GM23338 (cell line): ENCODE measurements around the gene ATXN7L3. TPM values are rescaled to one million over a fixed set of nuclear protein-coding genes. Genes with fewer than 3 reads are reported as not detected.

Experiments used
- ATAC-seq: fragments of 200-7000 bp; cut with Tn5 transposase; 3 replicates; pipeline ENCODE4 v1.9.1; 2020
- DNase-seq: peaks from one replicate; pipeline ENCODE4 v3.0.0-alpha.2; 2015; ENCODE audit warnings: low spot score
- H2AFZ ChIP-seq: fragments of 200-600 bp; sonication (generic); 2 replicates; pipeline ENCODE4 v1.8.0; 2016; ENCODE audit warnings: antibody characterized with exemption, mild to moderate bottlenecking, moderate library complexity
- H3F3A ChIP-seq: fragments of 200-600 bp; sonication (generic); replicated peaks from 2 replicates; pipeline ENCODE4 v1.8.0; 2017; ENCODE audit warnings: antibody characterized with exemption, mixed run types, low read depth
- H3K27ac ChIP-seq: fragments of 200-600 bp; sonication (generic); 2 replicates; pipeline ENCODE4 v1.6.1; 2016; ENCODE audit warnings: low read depth
- H3K27me3 ChIP-seq: fragments of 200-600 bp; sonication (generic); 2 replicates; pipeline ENCODE4 v1.8.0; 2016; ENCODE audit warnings: mild to moderate bottlenecking, mixed run types, moderate library complexity; ENCODE audit not compliant: insufficient read depth
- H3K36me3 ChIP-seq: fragments of 200-600 bp; sonication (generic); 2 replicates; pipeline ENCODE4 v1.8.0; 2016; ENCODE audit warnings: mild to moderate bottlenecking; ENCODE audit not compliant: insufficient read depth
- H3K4me1 ChIP-seq: fragments of 200-600 bp; sonication (generic); 2 replicates; pipeline ENCODE4 v1.8.0; 2016; ENCODE audit warnings: mild to moderate bottlenecking, moderate library complexity; ENCODE audit not compliant: insufficient read depth
- H3K4me2 ChIP-seq: fragments of 200-600 bp; sonication (generic); 2 replicates; pipeline ENCODE4 v1.7.1; 2017; ENCODE audit warnings: mixed run types
- H3K4me3 ChIP-seq: fragments of 200-600 bp; sonication (generic); 2 replicates; pipeline ENCODE4 v1.6.1; 2016; ENCODE audit warnings: mixed run types
- H3K79me2 ChIP-seq: fragments of 200-600 bp; sonication (generic); replicated peaks from 2 replicates; pipeline ENCODE4 v1.8.0; 2017; ENCODE audit warnings: mild to moderate bottlenecking; ENCODE audit not compliant: insufficient read depth
- H3K9me2 ChIP-seq: fragments of 200-600 bp; sonication (generic); 2 replicates; pipeline ENCODE4 v1.8.0; 2017; ENCODE audit not compliant: insufficient read depth
- H4K20me1 ChIP-seq: fragments of 200-600 bp; sonication (generic); replicated peaks from 2 replicates; pipeline ENCODE4 v1.8.0; 2017; ENCODE audit warnings: mild to moderate bottlenecking; ENCODE audit not compliant: insufficient read depth
- H3K27ac Mint-ChIP-seq: 2 replicates; pipeline ENCODE4 v1.8.0; 2020; ENCODE audit warnings: inconsistent platforms, mild to moderate bottlenecking, moderate library complexity, mixed read lengths
- H3K27me3 Mint-ChIP-seq: 3 replicates; pipeline ENCODE4 v1.8.0; 2022; ENCODE audit warnings: low read depth, mild to moderate bottlenecking, moderate library complexity, mixed read lengths, inconsistent platforms; ENCODE audit not compliant: insufficient read depth, poor library complexity
- H3K36me3 Mint-ChIP-seq: 3 replicates; pipeline ENCODE4 v1.8.0; 2021; ENCODE audit warnings: low read depth, mild to moderate bottlenecking, inconsistent platforms, moderate library complexity, mixed read lengths
- H3K4me1 Mint-ChIP-seq: 3 replicates; pipeline ENCODE4 v1.8.0; 2020; ENCODE audit warnings: mild to moderate bottlenecking, inconsistent platforms, mixed read lengths
- H3K4me3 Mint-ChIP-seq: 3 replicates; pipeline ENCODE4 v1.8.0; 2021; ENCODE audit warnings: moderate library complexity, mild to moderate bottlenecking, inconsistent platforms, mixed read lengths
- H3K9me3 Mint-ChIP-seq: 3 replicates; pipeline ENCODE4 v1.8.0; 2020; ENCODE audit warnings: moderate library complexity, mild to moderate bottlenecking, inconsistent platforms, mixed read lengths
- EZH2 ChIP-seq: fragments of 200-600 bp; sonication (generic); IDR thresholded peaks from one replicate; pipeline ENCODE4 v1.8.0; 2017; ENCODE audit warnings: antibody characterized with exemption, mild to moderate bottlenecking, low read depth; ENCODE audit not compliant: unreplicated experiment
- JUNB ChIP-seq: IDR thresholded peaks from one replicate; pipeline ENCODE4 v1.6.1; 2016; ENCODE audit warnings: antibody characterized with exemption; ENCODE audit not compliant: unreplicated experiment
- POLR2AphosphoS5 ChIP-seq: IDR thresholded peaks from 2 replicates; pipeline ENCODE4 v1.6.1; 2016; ENCODE audit warnings: antibody characterized with exemption, low read depth
- REST ChIP-seq: IDR thresholded peaks from one replicate; pipeline ENCODE4 v1.6.1; 2018; ENCODE audit warnings: antibody characterized with exemption; ENCODE audit not compliant: unreplicated experiment
- STAT1 ChIP-seq: IDR thresholded peaks from one replicate; pipeline ENCODE4 v1.6.1; 2016; ENCODE audit warnings: antibody characterized with exemption; ENCODE audit not compliant: unreplicated experiment
- ZNF114 ChIP-seq: fragments of 250-450 bp; sonication (Bioruptor Pico); IDR thresholded peaks from 2 replicates; pipeline ENCODE4 v1.5.0; 2020; ENCODE audit warnings: mild to moderate bottlenecking, moderate library complexity
- ZNF462 ChIP-seq: fragments of 250-450 bp; sonication (Bioruptor Pico); IDR thresholded peaks from 2 replicates; pipeline ENCODE4 v1.5.0; 2020; ENCODE audit warnings: mild to moderate bottlenecking, moderate library complexity
- polyA plus RNA-seq: library from polyadenylated mRNA; unstranded; fragments of >200 nt; fragmentation: Nextera tagmentation; extraction: Ambion mirVana; gene quantifications from 2 replicates; pipeline ENCODE4 v1.2.1, GENCODE V29; 2016
- total RNA-seq: library from RNA; depleted of rRNA; stranded (reverse); fragments of >200 nt; shearing (Covaris generic); gene quantifications from 2 replicates; pipeline ENCODE4 v1.2.3, GENCODE V29; 2014

The ATXN7L3 gene
- total and polyA plus RNA-seq, 2 experiments from 2014 or later, result 20.6 to 95.0 TPM

DNA sequence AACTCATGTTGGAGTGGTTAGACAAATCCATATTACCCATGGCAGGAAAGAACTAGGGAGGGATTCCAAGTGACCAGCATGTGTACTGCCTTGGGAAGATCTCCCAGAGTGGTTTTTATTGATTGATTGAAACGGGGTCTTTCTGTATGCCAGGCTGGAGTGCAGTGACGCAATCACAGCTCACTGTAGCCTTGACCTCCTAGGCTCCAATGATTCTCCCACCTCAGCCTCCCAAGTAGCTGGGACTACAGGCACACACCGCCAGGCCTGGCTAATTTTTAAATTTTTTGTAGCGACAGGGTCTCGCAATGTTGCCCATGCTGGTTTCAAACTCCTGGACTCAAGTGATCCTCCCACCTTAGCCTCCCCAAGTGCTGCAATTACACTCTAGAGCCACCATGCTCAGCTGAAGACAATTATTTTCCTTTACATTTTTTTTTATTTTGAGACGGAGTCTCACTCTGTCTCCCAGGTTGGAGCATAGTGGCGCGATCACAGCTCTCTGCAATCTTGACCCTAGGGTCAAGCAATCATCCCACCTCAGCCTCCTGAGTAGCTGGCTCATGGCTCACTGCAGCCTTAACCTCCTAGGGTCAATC lies 15.4 kb downstream of the ATXN7L3 start:
- H3K27me3 Mint-ChIP-seq, result peaks cover 4% of the 10 kb centered on the region
- H3K27me3 ChIP-seq, result no peaks in the 10 kb centered on the region
- H3F3A ChIP-seq, result peaks cover 11% of the 10 kb centered on the region; the same call in 1 of the 2 replicates
- peaks cover 53% of the 10 kb centered on the region for H3K79me2 ChIP-seq
- H3K36me3 Mint-ChIP-seq, result peaks cover 33% of the 10 kb centered on the region
- ATAC-seq (no peak), DNase-seq (no peak)
- H4K20me1 ChIP-seq, result peaks cover 17% of the 10 kb centered on the region
- peak overlapping the region; percentile 79; the same call in 1 of the 2 replicates for H3K4me2 ChIP-seq
- peaks cover 7% of the 10 kb centered on the region for H3K9me3 Mint-ChIP-seq
- H3K4me1 ChIP-seq, result peaks cover 15% of the 10 kb centered on the region; the same call in 1 of the 2 replicates
- H3K27ac ChIP-seq, result 0 out of 2 replicates have a peak overlapping the region, but pooled peaks have one; percentile 26
- H3K4me1 Mint-ChIP-seq, result peaks cover 10% of the 10 kb centered on the region; the same call in 2 of the 3 replicates
- no peak overlapping the region for H3K4me3 ChIP-seq
- no peak for TF ChIP-seq POLR2AphosphoS5
- no peak for TF ChIP-seq ZNF114
- TF ChIP-seq ZNF462 (CRISPR knock-in tag), result no peak
- TF ChIP-seq REST, result no peak
- no peak for TF ChIP-seq EZH2
- no peak for TF ChIP-seq JUNB
- no peak for TF ChIP-seq STAT1
- no peak overlapping the region for H2AFZ ChIP-seq
- peaks cover 9% of the 10 kb centered on the region; the same call in 1 of the 2 replicates for H3K36me3 ChIP-seq
- H3K27ac Mint-ChIP-seq, result no peak overlapping the region
- no peaks in the 10 kb centered on the region for H3K9me2 ChIP-seq
- H3K4me3 Mint-ChIP-seq, result no peak overlapping the region
